Esophagus muscularis mucosa (tissue), 4 donors: ENCODE results near the gene RPS4Y2. TPM values are rescaled to one million over a fixed set of nuclear protein-coding genes. Genes with fewer than 3 reads are reported as not detected.

Experiments
- DNase-seq: peaks from one replicate; pipeline ENCODE4 v3.0.0-alpha.2; 2017; ENCODE audit errors: extremely low spot score
- H3K27ac ChIP-seq, 4 donors: fragments of 200-600 bp; sonication (generic); replicated peaks in 1 of 4; 1 replicate in 3 of 4; 2 replicates in 1 of 4; pipeline ENCODE4 v1.5.1; 2016 to 2019; ENCODE audit warnings: mild to moderate bottlenecking in 1 of 4
- H3K27me3 ChIP-seq, 4 donors: fragments of 200-600 bp; sonication (generic); one replicate each; pipeline versions ENCODE4 v1.5.1 to v1.6.0; 2016 to 2019
- H3K36me3 ChIP-seq, 4 donors: fragments of 200-600 bp; sonication (generic); one replicate each; pipeline ENCODE4 v1.5.1; 2016 to 2019
- H3K4me1 ChIP-seq, 4 donors: fragments of 200-600 bp; sonication (generic); one replicate each; pipeline ENCODE4 v1.5.1; 2016 to 2019
- H3K4me3 ChIP-seq, 4 donors: fragments of 200-600 bp; sonication (generic); 1 replicate in 2 of 4; 2 replicates in 2 of 4; pipeline ENCODE4 v1.5.1; 2016 to 2019; ENCODE audit warnings: mild to moderate bottlenecking in 4 of 4, moderate library complexity in 1 of 4
- H3K9me3 ChIP-seq, 4 donors: fragments of 200-600 bp; sonication (generic); 1 replicate in 3 of 4; 2 replicates in 1 of 4; pipeline ENCODE4 v1.5.1; 2016 to 2019
- EP300 ChIP-seq: sonication (generic); formaldehyde crosslinking; IDR thresholded peaks from one replicate; pipeline ENCODE4 v1.6.1; 2017; ENCODE audit warnings: antibody characterized with exemption
- POLR2A ChIP-seq: fragments of 450-650 bp; IDR thresholded peaks from one replicate; pipeline ENCODE4 v1.6.1; 2017; ENCODE audit warnings: antibody characterized with exemption, moderate library complexity, mild to moderate bottlenecking, low read depth
- POLR2AphosphoS5 ChIP-seq, 2 donors: sonication (generic); formaldehyde crosslinking; IDR thresholded peaks; one replicate each; pipeline ENCODE4 v1.6.1; 2017; ENCODE audit warnings: antibody characterized with exemption in 2 of 2
- WGBS: methylation state at CpG from one replicate; pipeline ENCODE4 v1.1.5; 2018; 5-methylcytosine and 5-hydroxymethylcytosine counted together
- intact Hi-C: fragments of 100-400 bp; cut with DNase I; formaldehyde crosslinking; loops from one replicate; pipeline ENCODE4 v1.15.1; 2023
- total RNA-seq, 4 donors: library from RNA; depleted of rRNA; stranded (reverse); fragments of >200 nt; gene quantifications; one replicate each; pipeline versions ENCODE4 v1.1.0 to v1.2.1, GENCODE V29; 2016
- TF ChIP-seq, protein P1 (sequence below), 3 experiments: fragments of 200-600 bp in 2 of 3; fragments of 450-650 bp in 1 of 3; sonication (generic) in 2 of 3; IDR thresholded peaks; one replicate each; pipeline ENCODE4 v1.5.1; 2017 to 2019; ENCODE audit warnings: antibody characterized with exemption in 3 of 3, mild to moderate bottlenecking in 2 of 3, moderate library complexity in 1 of 3

The RPS4Y2 gene
- total RNA-seq, 4 donors from 2014 or later = not detected

DNA sequence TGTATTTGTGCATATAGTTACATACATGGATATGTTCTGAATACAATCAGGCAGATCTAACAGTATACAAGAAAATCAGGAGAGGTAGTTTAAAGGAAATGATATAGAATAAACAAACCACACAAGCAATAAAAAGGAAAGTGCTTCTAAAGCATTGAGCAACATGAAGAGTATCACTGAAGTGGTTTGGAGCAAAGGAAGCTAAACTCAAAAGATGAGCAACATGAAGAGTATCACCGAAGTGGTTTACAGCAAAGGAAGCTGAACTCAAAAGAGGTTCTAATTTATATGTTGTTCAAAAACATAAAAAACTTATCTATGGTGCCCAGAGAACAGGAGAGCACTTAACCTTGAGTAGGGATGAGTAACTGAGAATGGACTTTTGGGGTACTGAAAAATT is 29.1 kb downstream of the RPS4Y2 start:
- TF ChIP-seq POLR2AphosphoS5 (IDR thresholded peaks at IDR 0.05) = no peak
- TF ChIP-seq, protein P1, sequence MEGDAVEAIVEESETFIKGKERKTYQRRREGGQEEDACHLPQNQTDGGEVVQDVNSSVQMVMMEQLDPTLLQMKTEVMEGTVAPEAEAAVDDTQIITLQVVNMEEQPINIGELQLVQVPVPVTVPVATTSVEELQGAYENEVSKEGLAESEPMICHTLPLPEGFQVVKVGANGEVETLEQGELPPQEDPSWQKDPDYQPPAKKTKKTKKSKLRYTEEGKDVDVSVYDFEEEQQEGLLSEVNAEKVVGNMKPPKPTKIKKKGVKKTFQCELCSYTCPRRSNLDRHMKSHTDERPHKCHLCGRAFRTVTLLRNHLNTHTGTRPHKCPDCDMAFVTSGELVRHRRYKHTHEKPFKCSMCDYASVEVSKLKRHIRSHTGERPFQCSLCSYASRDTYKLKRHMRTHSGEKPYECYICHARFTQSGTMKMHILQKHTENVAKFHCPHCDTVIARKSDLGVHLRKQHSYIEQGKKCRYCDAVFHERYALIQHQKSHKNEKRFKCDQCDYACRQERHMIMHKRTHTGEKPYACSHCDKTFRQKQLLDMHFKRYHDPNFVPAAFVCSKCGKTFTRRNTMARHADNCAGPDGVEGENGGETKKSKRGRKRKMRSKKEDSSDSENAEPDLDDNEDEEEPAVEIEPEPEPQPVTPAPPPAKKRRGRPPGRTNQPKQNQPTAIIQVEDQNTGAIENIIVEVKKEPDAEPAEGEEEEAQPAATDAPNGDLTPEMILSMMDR (IDR thresholded peaks at IDR 0.05) = no peak
- no peak for TF ChIP-seq POLR2A
- no peak for TF ChIP-seq EP300
- intact Hi-C loops = no loop called here
- Histone ChIP-seq H3K36me3 (no peaks in the 10 kb centered on the region), H3K27ac (no peak overlapping the region), H3K27me3 (no peaks in the 10 kb centered on the region), H3K4me1 (no peaks in the 10 kb centered on the region), H3K9me3 (no peaks in the 10 kb centered on the region), H3K4me3 (no peak overlapping the region)
- DNase-seq = no peak
- WGBS = no CpG with 5 or more reads among the region's 1 CpG

DNA sequence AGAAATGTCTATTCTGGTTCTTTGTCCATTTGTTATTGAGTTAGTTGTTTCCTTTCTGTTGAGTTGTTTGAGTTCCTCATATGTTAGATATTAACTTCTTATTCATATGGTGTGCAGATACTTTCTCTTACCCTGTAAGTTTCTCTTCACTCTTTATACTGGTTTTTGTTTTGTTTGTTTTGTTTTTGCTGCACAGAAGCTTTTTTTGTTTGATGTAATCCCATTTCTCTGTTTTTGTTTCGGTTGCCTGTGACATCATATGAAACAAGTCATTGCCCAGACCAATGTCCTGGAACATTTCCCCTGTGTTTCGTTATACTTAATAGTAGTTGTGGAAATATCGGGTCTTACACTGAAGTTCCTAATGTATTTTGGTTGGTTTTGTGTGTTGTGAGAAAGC is 31.2 kb downstream of the RPS4Y2 start:
- no CpG with 5 or more reads among the region's 3 CpGs for WGBS
- TF ChIP-seq POLR2AphosphoS5 (IDR thresholded peaks at IDR 0.05) (no peak), POLR2A (no peak), EP300 (no peak)
- TF ChIP-seq, protein P1 (IDR thresholded peaks at IDR 0.05) = no peak
- DNase-seq = no peak
- intact Hi-C loops = no loop called here
- Histone ChIP-seq H3K36me3 (no peaks in the 10 kb centered on the region), H3K4me1 (no peaks in the 10 kb centered on the region), H3K4me3 (no peak overlapping the region), H3K27me3 (no peaks in the 10 kb centered on the region), H3K27ac (no peak overlapping the region), H3K9me3 (no peaks in the 10 kb centered on the region)

DNA sequence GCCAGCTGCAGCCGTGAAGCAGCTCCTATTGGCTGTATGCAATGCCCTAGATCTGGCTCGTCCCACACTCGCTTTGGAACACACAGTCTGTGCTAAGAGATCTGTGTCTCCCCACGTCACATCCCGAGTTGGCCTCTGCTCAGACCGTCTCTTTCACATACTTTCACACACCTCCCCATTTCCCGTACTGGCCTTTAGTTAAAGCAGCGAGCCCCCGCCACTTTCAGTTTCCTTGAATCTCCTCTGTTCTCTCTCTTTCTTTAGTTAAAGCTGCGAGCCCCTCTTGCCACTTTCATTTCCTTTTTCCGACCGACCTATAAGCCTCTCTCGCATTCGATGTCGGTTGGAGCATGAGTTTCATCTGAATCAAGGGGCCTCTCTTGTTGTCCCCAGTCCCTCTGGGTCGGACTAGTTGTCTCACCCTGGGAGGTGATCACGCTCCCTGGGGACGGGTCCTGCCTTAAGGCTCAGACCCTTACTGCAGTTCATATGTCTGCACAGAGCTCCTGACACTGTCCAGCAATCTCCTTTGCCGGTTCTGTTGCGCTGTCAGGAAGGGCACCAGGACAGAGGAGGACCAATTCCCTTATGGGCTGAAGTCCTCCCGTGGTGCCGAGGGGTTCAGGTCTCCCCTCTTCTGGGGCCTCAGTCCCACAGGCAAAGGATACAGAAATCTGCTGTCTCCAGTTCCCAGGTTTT is 42.6 kb downstream of the RPS4Y2 start:
- H3K36me3 ChIP-seq = no peaks in the 10 kb centered on the region
- no CpG with 5 or more reads among the region's 22 CpGs for WGBS
- no peaks in the 10 kb centered on the region for H3K27me3 ChIP-seq
- no peak overlapping the region for H3K27ac ChIP-seq
- no peak overlapping the region for H3K4me3 ChIP-seq
- DNase-seq = no peak
- H3K9me3 ChIP-seq = no peaks in the 10 kb centered on the region
- no peaks in the 10 kb centered on the region for H3K4me1 ChIP-seq
- intact Hi-C loops = no loop called here
- TF ChIP-seq POLR2A (no peak), POLR2AphosphoS5 (IDR thresholded peaks at IDR 0.05) (no peak), EP300 (no peak)
- TF ChIP-seq, protein P1 (IDR thresholded peaks at IDR 0.05) = no peak

DNA sequence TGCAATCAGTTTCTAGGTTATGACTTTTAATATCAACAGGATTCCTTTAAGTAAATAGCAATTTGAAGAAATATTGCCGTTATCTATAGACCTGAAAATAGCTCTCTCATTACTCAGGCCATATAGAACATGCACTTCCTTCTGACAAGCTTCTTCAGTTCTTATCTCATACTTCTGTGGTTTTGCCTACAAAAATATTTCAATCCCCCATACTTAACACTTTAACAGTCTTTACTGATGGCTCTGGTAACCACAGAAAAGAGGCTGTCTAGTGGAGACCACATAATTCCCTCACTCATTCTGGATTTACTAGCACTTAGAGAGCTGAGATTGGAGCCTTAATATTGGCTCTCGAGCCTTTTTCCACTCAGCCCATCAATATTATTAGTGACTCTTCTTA is 46.8 kb downstream of the RPS4Y2 start:
- no peaks in the 10 kb centered on the region for H3K4me1 ChIP-seq
- H3K36me3 ChIP-seq = no peaks in the 10 kb centered on the region
- TF ChIP-seq POLR2A (no peak), POLR2AphosphoS5 (IDR thresholded peaks at IDR 0.05) (no peak), EP300 (no peak)
- TF ChIP-seq, protein P1 (IDR thresholded peaks at IDR 0.05) = no peak
- H3K27me3 ChIP-seq = no peaks in the 10 kb centered on the region
- H3K9me3 ChIP-seq = no peaks in the 10 kb centered on the region
- DNase-seq = no peak
- intact Hi-C loops = no loop called here
- H3K4me3 ChIP-seq = no peak overlapping the region
- WGBS = no CpG with 5 or more reads among the region's 2 CpGs
- H3K27ac ChIP-seq = no peak overlapping the region

DNA sequence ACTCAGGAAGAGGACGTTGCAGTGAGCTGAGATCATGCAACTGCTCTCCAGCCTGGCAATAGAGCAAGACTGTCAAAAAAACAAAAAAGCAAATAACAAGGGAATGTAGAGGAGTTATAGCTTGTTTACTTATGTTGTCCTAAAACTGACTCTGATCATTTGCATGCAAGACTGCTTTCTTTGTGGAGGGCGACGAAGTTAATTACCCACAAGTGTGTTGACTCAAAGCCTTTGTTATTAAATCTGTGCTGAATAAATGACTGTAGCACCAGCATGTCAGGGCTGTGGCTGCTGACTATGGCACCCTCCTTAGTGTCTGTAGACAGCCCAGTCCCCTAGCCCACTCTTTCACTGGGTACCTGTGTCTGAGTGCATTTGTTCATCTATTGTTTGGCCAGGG is 50.3 kb downstream of the RPS4Y2 start:
- H3K27ac ChIP-seq = no peak overlapping the region
- intact Hi-C loops = no loop called here
- TF ChIP-seq, protein P1 (IDR thresholded peaks at IDR 0.05) = no peak
- TF ChIP-seq POLR2A (no peak), POLR2AphosphoS5 (IDR thresholded peaks at IDR 0.05) (no peak), EP300 (no peak)
- H3K4me3 ChIP-seq = no peak overlapping the region
- H3K36me3 ChIP-seq = no peaks in the 10 kb centered on the region
- H3K27me3 ChIP-seq = no peaks in the 10 kb centered on the region
- no CpG with 5 or more reads among the region's 3 CpGs for WGBS
- no peaks in the 10 kb centered on the region for H3K9me3 ChIP-seq
- no peak for DNase-seq
- H3K4me1 ChIP-seq = no peaks in the 10 kb centered on the region
